Measurements from ENCODE around the gene NUP35.

DNA sequence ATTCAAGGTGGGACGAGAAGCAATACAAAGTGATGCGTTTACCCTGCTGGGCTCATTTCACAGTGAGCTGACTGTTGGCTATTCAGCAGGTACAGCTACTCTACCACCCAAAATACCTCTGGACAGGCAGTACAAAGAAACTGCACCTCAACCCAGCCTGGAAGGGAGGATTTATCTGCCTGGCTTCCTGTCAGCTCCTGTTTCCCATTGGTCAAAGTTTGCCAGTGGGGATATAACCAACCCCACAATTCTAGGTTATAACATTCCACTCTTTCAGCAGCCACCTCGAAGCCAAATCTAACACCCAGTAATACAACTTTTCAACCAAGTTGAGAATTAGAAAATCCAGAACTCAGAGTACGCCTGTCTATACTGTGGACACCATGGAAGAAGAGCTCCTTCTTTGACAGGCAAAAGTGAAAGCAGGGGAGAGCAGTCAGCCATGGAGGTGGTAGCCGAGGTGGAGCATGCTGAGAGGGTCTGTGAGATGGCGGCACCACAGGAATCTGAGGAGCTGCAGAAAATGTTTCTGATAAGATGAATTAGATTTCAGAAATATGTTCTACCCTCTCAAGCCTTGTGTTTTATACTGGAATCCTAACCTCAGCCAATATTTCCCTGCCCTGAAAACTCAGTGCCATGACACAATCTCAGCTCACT lies 34.9 kb upstream of the NUP35 start:
- TF ChIP-seq, protein P1, sequence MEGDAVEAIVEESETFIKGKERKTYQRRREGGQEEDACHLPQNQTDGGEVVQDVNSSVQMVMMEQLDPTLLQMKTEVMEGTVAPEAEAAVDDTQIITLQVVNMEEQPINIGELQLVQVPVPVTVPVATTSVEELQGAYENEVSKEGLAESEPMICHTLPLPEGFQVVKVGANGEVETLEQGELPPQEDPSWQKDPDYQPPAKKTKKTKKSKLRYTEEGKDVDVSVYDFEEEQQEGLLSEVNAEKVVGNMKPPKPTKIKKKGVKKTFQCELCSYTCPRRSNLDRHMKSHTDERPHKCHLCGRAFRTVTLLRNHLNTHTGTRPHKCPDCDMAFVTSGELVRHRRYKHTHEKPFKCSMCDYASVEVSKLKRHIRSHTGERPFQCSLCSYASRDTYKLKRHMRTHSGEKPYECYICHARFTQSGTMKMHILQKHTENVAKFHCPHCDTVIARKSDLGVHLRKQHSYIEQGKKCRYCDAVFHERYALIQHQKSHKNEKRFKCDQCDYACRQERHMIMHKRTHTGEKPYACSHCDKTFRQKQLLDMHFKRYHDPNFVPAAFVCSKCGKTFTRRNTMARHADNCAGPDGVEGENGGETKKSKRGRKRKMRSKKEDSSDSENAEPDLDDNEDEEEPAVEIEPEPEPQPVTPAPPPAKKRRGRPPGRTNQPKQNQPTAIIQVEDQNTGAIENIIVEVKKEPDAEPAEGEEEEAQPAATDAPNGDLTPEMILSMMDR (IDR thresholded peaks at IDR 0.05): no peak
- no peak for TF ChIP-seq POLR2A (IDR thresholded peaks at IDR 0.05)
